NB4 (cell line): ENCODE measurements around the gene NGFR.

Source experiments
- CTCF ChIP-seq: IDR thresholded peaks from one replicate; pipeline ENCODE4 v1.5.1; 2012; ENCODE audit warnings: low read depth, low read length
- TF ChIP-seq, protein P1 (sequence below): IDR thresholded peaks from 2 replicates; pipeline ENCODE4 v1.6.1; 2011; ENCODE audit warnings: low read depth, low read length

- TF ChIP-seq CTCF, result no peak
- TF ChIP-seq, protein P1, sequence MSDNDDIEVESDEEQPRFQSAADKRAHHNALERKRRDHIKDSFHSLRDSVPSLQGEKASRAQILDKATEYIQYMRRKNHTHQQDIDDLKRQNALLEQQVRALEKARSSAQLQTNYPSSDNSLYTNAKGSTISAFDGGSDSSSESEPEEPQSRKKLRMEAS, result no peak
Observed at GRCh38 chr17:49553676-49554335, 58.7 kb downstream of the NGFR start.
